Stomach (tissue), 4 donors: Measurements from ENCODE around the gene CRB2.

Experiments used
- POLR2AphosphoS5 ChIP-seq, 3 donors: sonication (generic); formaldehyde crosslinking; IDR thresholded peaks; one replicate each; pipeline ENCODE4 v1.6.1; 2016; ENCODE audit warnings: antibody characterized with exemption in 3 of 3
- TF ChIP-seq, protein P1 (sequence below), 7 experiments: fragments of 450-650 bp in 4 of 7; fragments of 200-600 bp in 3 of 7; sonication (generic) in 3 of 7; IDR thresholded peaks; one replicate each; pipeline ENCODE4 v1.5.1; 2016 to 2019; ENCODE audit warnings: antibody characterized with exemption in 7 of 7, control low read depth in 2 of 7, mild to moderate bottlenecking in 1 of 7

DNA sequence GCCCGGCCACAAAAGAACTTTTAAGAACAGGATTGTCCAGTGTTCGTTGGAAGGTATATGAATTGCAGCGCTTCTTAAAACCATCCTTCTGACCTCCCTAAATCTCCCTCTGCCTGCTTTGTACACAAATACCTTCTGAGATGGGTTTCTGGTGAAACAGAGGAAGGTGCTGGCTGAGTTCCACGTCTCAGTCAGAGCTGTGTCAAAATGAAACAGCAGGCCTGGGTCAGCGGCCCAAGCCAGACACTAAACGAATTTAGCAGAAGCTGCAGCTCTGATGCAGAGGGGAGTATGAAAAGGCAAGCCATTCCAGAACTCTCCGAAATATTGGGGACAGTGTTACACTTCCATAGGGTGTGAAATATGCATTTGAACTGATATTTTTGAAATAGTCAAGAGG, 37.8 kb upstream of the CRB2 start:
- TF ChIP-seq, protein P1, sequence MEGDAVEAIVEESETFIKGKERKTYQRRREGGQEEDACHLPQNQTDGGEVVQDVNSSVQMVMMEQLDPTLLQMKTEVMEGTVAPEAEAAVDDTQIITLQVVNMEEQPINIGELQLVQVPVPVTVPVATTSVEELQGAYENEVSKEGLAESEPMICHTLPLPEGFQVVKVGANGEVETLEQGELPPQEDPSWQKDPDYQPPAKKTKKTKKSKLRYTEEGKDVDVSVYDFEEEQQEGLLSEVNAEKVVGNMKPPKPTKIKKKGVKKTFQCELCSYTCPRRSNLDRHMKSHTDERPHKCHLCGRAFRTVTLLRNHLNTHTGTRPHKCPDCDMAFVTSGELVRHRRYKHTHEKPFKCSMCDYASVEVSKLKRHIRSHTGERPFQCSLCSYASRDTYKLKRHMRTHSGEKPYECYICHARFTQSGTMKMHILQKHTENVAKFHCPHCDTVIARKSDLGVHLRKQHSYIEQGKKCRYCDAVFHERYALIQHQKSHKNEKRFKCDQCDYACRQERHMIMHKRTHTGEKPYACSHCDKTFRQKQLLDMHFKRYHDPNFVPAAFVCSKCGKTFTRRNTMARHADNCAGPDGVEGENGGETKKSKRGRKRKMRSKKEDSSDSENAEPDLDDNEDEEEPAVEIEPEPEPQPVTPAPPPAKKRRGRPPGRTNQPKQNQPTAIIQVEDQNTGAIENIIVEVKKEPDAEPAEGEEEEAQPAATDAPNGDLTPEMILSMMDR (IDR thresholded peaks at IDR 0.05), result no peak
- no peak for TF ChIP-seq POLR2AphosphoS5 (IDR thresholded peaks at IDR 0.05)
